Measurements from ENCODE around the gene KCNG4. TPM values are rescaled to one million over a fixed set of nuclear protein-coding genes. Genes with fewer than 3 reads are reported as not detected.
A peak's percentile ranks its signal among the peaks of the same experiment; 100 is the strongest.
"Not testable (repeated sequence)": the region's sequence is repeated elsewhere in the genome, so short reads cannot be mapped to it uniquely, and the experiment has no call there.

Gene KCNG4
- total RNA-seq, 2 donors from 2014 or later = not detected

DNA sequence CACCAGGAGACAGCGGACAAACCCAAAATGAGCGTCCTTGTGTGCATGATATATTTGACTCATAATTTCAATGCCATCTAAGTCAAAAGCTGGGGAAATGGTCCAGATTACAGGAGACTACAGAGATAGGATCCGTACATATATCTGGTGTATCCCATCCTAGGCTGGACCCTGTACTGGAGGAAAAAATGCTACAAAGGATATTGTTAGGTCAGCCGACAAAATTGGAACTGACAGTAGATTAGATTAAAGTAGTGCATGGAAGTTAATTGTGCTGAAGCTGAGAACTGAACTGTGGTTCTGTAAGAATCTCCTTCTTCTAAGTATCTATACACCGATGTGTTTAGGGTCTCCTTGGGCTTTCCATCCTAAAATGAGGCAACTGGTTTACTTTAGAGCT is 24.3 kb downstream of the KCNG4 start:
- ATAC-seq (replicated peaks) = no peak
- no peak overlapping the region for H3K4me3 Mint-ChIP-seq
- no peaks in the 10 kb centered on the region for H3K4me1 Mint-ChIP-seq
- H3K27me3 Mint-ChIP-seq = peaks cover 4% of the 10 kb centered on the region
- no peaks in the 10 kb centered on the region for H3K36me3 Mint-ChIP-seq (ENCODE audit: low read depth)
- no peaks in the 10 kb centered on the region for H3K9me3 Mint-ChIP-seq
- no peak overlapping the region for H3K27ac Mint-ChIP-seq

- no peak for ATAC-seq (replicated peaks)
- Mint-ChIP-seq H3K4me3 (no peak overlapping the region), H3K36me3 (ENCODE audit: low read depth) (no peaks in the 10 kb centered on the region), H3K27ac (no peak overlapping the region), H3K9me3 (no peaks in the 10 kb centered on the region), H3K4me1 (no peaks in the 10 kb centered on the region), H3K27me3 (peaks cover 4% of the 10 kb centered on the region)
Measured at GRCh38 chr16:84214451-84215066, 25.3 kb downstream of the KCNG4 start.

GRCh38 chr16:84212631-84213030 is 27.2 kb downstream of the KCNG4 start:
- H3K27me3 Mint-ChIP-seq = no peaks in the 10 kb centered on the region

DNA sequence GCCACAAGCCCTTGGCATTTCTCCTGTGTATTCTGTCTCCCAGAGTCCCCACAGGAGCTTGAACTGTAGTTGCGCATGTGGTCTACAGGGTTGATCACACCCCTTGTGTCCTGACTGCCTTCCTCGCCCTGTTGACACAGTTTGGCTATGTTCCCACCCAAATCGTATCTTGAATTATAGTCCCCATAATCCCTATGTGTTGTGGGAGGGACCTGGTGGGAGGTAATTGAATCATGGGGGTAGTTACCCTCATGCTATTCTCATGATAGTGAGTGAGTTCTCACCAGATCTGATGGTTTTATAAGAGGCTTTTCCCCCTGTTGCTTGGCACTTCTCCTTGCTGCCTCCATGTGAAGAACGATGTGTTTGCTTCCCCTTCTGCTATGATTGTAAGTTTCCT is 27.7 kb downstream of the KCNG4 start:
- no peak for ATAC-seq (replicated peaks)
- Mint-ChIP-seq H3K36me3 (ENCODE audit: low read depth) (no peaks in the 10 kb centered on the region), H3K9me3 (no peaks in the 10 kb centered on the region), H3K27ac (no peak overlapping the region), H3K4me3 (no peak overlapping the region), H3K4me1 (no peaks in the 10 kb centered on the region), H3K27me3 (no peaks in the 10 kb centered on the region)

More at GRCh38 chr16:84212631-84213030, 27.2 kb downstream of the KCNG4 start:
- Mint-ChIP-seq H3K4me3 (no peak overlapping the region), H3K27ac (no peak overlapping the region), H3K36me3 (ENCODE audit: low read depth) (no peaks in the 10 kb centered on the region), H3K9me3 (no peaks in the 10 kb centered on the region), H3K4me1 (no peaks in the 10 kb centered on the region)
- ATAC-seq (replicated peaks) = no peak

GRCh38 chr16:84209989-84210388 is 29.8 kb downstream of the KCNG4 start:
- no peak overlapping the region for H3K27ac Mint-ChIP-seq
- no peaks in the 10 kb centered on the region for H3K4me1 Mint-ChIP-seq
- no peaks in the 10 kb centered on the region for H3K27me3 Mint-ChIP-seq
- ATAC-seq (replicated peaks) = peak; percentile 7
- H3K36me3 Mint-ChIP-seq (ENCODE audit: low read depth) = no peaks in the 10 kb centered on the region
- H3K4me3 Mint-ChIP-seq = no peak overlapping the region
- no peaks in the 10 kb centered on the region for H3K9me3 Mint-ChIP-seq

- H3K9me3 Mint-ChIP-seq = no peaks in the 10 kb centered on the region
- no peaks in the 10 kb centered on the region for H3K27me3 Mint-ChIP-seq
- no peaks in the 10 kb centered on the region for H3K36me3 Mint-ChIP-seq (ENCODE audit: low read depth)
- H3K27ac Mint-ChIP-seq = no peak overlapping the region
- no peak for ATAC-seq (replicated peaks)
- H3K4me1 Mint-ChIP-seq = no peaks in the 10 kb centered on the region
- no peak overlapping the region for H3K4me3 Mint-ChIP-seq
Measured at GRCh38 chr16:84207879-84208278, 31.9 kb downstream of the KCNG4 start.

- Mint-ChIP-seq H3K9me3 (no peaks in the 10 kb centered on the region), H3K4me1 (no peaks in the 10 kb centered on the region), H3K36me3 (ENCODE audit: low read depth) (no peaks in the 10 kb centered on the region), H3K4me3 (no peak overlapping the region), H3K27me3 (no peaks in the 10 kb centered on the region), H3K27ac (no peak overlapping the region)
- ATAC-seq (replicated peaks) = no peak
Measured at GRCh38 chr16:84207251-84207650, 32.6 kb downstream of the KCNG4 start.

- Mint-ChIP-seq H3K27me3 (no peaks in the 10 kb centered on the region), H3K27ac (no peak overlapping the region), H3K4me1 (no peaks in the 10 kb centered on the region), H3K4me3 (no peak overlapping the region), H3K36me3 (ENCODE audit: low read depth) (no peaks in the 10 kb centered on the region), H3K9me3 (no peaks in the 10 kb centered on the region)
- no peak for ATAC-seq (replicated peaks)
Measured at GRCh38 chr16:84205976-84206691, 33.7 kb downstream of the KCNG4 start.

DNA sequence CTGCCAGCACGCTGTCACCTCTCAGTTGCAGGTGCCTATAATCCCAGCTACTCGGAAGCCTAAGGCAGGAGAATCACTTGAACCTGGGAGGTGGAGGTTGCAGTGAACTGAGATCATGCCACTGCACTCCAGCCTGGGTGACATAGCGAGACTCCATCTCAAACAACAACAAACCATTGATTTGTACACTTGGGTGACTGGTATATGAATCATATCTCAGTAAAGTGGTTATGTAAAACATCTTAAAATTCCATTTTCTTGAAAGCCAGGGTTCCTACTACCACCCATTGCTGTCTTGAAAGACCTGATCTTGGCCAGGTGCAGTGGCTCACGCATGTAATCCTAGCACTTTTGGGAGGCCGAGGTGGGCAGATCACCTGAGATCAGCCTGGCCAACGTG is 34.7 kb downstream of the KCNG4 start:
- H3K9me3 Mint-ChIP-seq; H3K4me3 Mint-ChIP-seq; H3K27me3 Mint-ChIP-seq; H3K4me1 Mint-ChIP-seq; H3K27ac Mint-ChIP-seq; ATAC-seq (replicated peaks); H3K36me3 Mint-ChIP-seq (ENCODE audit: low read depth): not testable (repeated sequence)

- H3K36me3 Mint-ChIP-seq (ENCODE audit: low read depth); H3K4me1 Mint-ChIP-seq; ATAC-seq (replicated peaks): not testable (repeated sequence)
Measured at GRCh38 chr16:84204551-84204950, 35.3 kb downstream of the KCNG4 start.

GRCh38 chr16:84199861-84200260 is 40.0 kb downstream of the KCNG4 start:
- H3K4me3 Mint-ChIP-seq = no peak overlapping the region
- H3K27ac Mint-ChIP-seq = no peak overlapping the region
- no peaks in the 10 kb centered on the region for H3K36me3 Mint-ChIP-seq (ENCODE audit: low read depth)
- H3K4me1 Mint-ChIP-seq = no peaks in the 10 kb centered on the region
- ATAC-seq (replicated peaks) = no peak
- H3K9me3 Mint-ChIP-seq = no peaks in the 10 kb centered on the region
- no peaks in the 10 kb centered on the region for H3K27me3 Mint-ChIP-seq

More at GRCh38 chr16:84204551-84204950, 35.3 kb downstream of the KCNG4 start:
- not testable (repeated sequence) for H3K4me3 Mint-ChIP-seq, H3K9me3 Mint-ChIP-seq, H3K27ac Mint-ChIP-seq, H3K27me3 Mint-ChIP-seq

DNA sequence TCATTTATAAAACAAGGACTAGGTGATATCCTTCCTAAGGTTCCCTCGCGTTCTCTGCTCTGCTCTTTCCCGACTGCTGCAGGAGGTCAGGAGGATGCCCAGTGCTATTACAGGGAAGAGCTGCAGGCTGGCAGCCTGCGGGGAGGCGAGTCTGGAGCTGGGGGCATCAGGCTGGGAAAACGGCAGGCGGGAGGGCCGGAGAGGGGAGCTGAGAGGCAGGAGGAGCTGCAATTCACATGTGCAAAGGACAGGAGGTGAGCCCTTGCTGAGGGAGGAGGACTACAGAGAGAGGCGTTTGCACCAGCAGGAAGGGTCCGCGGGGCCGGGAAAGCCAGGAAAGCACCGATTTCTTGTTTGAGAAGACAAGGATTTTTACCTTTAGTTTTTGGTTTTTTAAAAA is 40.7 kb downstream of the KCNG4 start:
- no peaks in the 10 kb centered on the region for H3K36me3 Mint-ChIP-seq (ENCODE audit: low read depth)
- H3K4me1 Mint-ChIP-seq = peaks cover 2% of the 10 kb centered on the region
- no peak for ATAC-seq (replicated peaks)

GRCh38 chr16:84198401-84198800 is 41.4 kb downstream of the KCNG4 start:
- Mint-ChIP-seq H3K27me3 (no peaks in the 10 kb centered on the region), H3K36me3 (ENCODE audit: low read depth) (no peaks in the 10 kb centered on the region), H3K9me3 (no peaks in the 10 kb centered on the region), H3K4me3 (no peak overlapping the region), H3K4me1 (peaks cover 8% of the 10 kb centered on the region), H3K27ac (no peak overlapping the region)
- no peak for ATAC-seq (replicated peaks)

More for the DNA sequence above, 40.7 kb downstream of the KCNG4 start:
- H3K9me3 Mint-ChIP-seq = no peaks in the 10 kb centered on the region
- no peak overlapping the region for H3K4me3 Mint-ChIP-seq
- H3K27me3 Mint-ChIP-seq = no peaks in the 10 kb centered on the region
- no peak overlapping the region for H3K27ac Mint-ChIP-seq

DNA sequence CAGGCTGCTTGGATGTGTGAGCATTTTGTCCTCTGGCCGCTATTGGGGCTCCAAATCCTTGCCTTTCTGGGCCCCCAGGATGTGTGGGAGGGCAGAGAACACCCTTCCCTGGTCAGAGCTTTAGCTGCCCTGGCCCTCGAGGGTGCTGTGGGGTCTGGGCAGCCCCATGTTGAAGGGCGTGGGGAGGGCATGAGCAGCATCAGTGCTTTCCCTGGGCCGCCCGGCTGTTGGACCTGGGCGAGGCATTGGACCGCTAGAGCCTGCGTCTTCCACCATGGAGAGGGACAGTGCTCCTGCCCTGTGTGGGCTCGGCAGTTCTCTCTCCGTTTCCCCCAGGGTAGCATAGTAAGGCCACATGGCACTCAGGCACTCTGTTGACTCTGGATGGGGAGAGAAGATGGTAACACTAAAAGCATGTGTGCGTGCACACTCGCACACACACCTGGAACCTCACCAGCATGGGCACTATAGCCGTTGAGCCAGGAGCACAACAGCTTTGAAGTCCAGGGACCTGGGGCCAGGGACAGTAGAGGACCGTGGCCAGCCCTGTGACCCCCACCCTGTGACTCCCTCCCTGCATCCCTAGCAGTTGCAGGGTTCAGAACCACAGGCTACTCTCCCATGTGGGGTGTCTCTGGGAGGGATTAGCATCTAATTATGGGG is 42.2 kb downstream of the KCNG4 start:
- H3K4me3 Mint-ChIP-seq = no peak overlapping the region
- no peaks in the 10 kb centered on the region for H3K9me3 Mint-ChIP-seq
- peaks cover 8% of the 10 kb centered on the region for H3K4me1 Mint-ChIP-seq

More for the DNA sequence above, 42.2 kb downstream of the KCNG4 start:
- Mint-ChIP-seq H3K36me3 (ENCODE audit: low read depth) (no peaks in the 10 kb centered on the region), H3K27me3 (no peaks in the 10 kb centered on the region), H3K27ac (no peak overlapping the region)
- ATAC-seq (replicated peaks) = no peak
